ENCODE data around the gene PLCB1.

The PLCB1 gene

DNA sequence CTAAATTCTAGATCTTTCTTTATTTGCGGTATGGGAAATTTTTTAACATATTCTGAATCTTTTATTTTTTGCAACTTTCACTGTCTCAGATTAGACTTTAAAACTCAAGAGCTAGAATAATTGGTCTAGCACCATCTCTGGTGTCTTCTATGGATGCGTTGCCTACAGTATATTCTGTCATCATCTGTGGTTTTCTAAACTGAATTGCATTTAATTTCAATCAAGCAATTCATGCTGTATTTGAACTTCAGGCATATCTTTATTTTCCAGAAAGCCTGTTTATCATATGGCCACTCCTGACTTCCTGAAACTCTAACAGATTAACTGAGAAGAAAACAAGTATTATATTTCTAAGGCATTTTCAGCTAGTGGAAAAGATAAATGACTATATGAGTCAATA lies 281.6 kb downstream of the PLCB1 start:
- Histone ChIP-seq H3K4me2 (ENCODE audit: insufficient read depth, low read length) (no peak overlapping the region), H3K9me3 (ENCODE audit: insufficient read depth, low read length, severe bottlenecking) (no peaks in the 10 kb centered on the region), H3K27me3 (ENCODE audit: insufficient read depth, low read length, poor library complexity) (no peaks in the 10 kb centered on the region), H3K9ac (ENCODE audit: low read depth, low read length) (no peak overlapping the region), H4K20me1 (ENCODE audit: insufficient read depth, low read length) (no peaks in the 10 kb centered on the region; the same call in 1 of the 2 replicates), H3K4me1 (ENCODE audit: insufficient read depth, low read length) (no peaks in the 10 kb centered on the region), H2AFZ (ENCODE audit: low read depth, low read length) (no peak overlapping the region), H3K36me3 (ENCODE audit: insufficient read depth, low read length) (no peaks in the 10 kb centered on the region), H3K4me3 (ENCODE audit: low read depth in 1 of 2, low read length in 2 of 2) (no peak overlapping the region), H3K79me2 (ENCODE audit: insufficient read depth, low read length) (peaks cover 3% of the 10 kb centered on the region; the same call in 1 of the 2 replicates), H3K27ac (ENCODE audit: low read length) (no peak overlapping the region)
- TF ChIP-seq, protein P1, sequence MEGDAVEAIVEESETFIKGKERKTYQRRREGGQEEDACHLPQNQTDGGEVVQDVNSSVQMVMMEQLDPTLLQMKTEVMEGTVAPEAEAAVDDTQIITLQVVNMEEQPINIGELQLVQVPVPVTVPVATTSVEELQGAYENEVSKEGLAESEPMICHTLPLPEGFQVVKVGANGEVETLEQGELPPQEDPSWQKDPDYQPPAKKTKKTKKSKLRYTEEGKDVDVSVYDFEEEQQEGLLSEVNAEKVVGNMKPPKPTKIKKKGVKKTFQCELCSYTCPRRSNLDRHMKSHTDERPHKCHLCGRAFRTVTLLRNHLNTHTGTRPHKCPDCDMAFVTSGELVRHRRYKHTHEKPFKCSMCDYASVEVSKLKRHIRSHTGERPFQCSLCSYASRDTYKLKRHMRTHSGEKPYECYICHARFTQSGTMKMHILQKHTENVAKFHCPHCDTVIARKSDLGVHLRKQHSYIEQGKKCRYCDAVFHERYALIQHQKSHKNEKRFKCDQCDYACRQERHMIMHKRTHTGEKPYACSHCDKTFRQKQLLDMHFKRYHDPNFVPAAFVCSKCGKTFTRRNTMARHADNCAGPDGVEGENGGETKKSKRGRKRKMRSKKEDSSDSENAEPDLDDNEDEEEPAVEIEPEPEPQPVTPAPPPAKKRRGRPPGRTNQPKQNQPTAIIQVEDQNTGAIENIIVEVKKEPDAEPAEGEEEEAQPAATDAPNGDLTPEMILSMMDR (IDR thresholded peaks at IDR 0.05; ENCODE audit: borderline replicate concordance, extremely low read depth, low read length, poor library complexity, severe bottlenecking), result no peak
- TF ChIP-seq EZH2 (IDR thresholded peaks at IDR 0.05; ENCODE audit: borderline replicate concordance, low read depth, low read length, severe bottlenecking), result no peak
- ATAC-seq (ENCODE audit: insufficient read depth, low read depth) (no peak), DNase-seq (no peak)

DNA sequence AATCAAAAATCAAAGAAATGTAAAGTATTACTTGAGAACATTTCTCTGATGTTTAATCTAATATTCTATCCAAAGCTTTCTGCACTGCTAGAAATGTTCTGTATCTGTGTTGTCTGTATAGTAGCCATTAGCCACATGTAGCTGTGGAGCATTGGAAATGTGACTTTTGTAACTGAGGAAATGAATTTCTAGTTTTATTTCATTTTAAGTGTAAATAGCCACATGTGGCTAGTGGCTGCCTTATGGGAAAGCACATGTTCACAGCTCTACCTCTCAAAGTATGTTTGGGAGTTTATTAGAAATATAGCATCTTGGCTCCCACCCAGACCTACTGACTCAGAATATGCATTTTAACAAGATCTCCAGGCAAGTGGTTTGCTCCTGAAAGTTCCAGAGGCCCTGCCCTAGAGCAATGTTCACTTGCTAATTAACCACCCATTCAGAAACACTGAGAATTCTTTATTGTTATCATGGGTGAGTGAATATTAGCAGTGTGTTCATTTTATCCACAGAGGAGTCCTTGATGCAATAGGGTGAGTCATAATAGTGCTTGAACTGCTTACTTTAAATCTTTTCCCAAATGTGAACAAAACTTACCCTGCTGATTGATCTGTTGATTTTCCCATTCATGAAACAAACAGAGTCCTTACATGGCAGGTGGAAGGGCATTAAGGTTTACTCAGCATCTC lies 282.7 kb downstream of the PLCB1 start:
- no peaks in the 10 kb centered on the region for H3K36me3 ChIP-seq (ENCODE audit: insufficient read depth, low read length)
- H3K4me2 ChIP-seq (ENCODE audit: insufficient read depth, low read length), result no peak overlapping the region
- H3K27ac ChIP-seq (ENCODE audit: low read length), result no peak overlapping the region
- no peak for DNase-seq
- ATAC-seq (ENCODE audit: insufficient read depth, low read depth), result no peak
- H2AFZ ChIP-seq (ENCODE audit: low read depth, low read length), result no peak overlapping the region
- no peaks in the 10 kb centered on the region for H3K27me3 ChIP-seq (ENCODE audit: insufficient read depth, low read length, poor library complexity)
- no peak overlapping the region for H3K9ac ChIP-seq (ENCODE audit: low read depth, low read length)
- no peak overlapping the region for H3K4me3 ChIP-seq (ENCODE audit: low read depth in 1 of 2, low read length in 2 of 2)
- TF ChIP-seq, protein P1 (IDR thresholded peaks at IDR 0.05; ENCODE audit: borderline replicate concordance, extremely low read depth, low read length, poor library complexity, severe bottlenecking), result no peak
- TF ChIP-seq EZH2 (IDR thresholded peaks at IDR 0.05; ENCODE audit: borderline replicate concordance, low read depth, low read length, severe bottlenecking), result no peak
- H4K20me1 ChIP-seq (ENCODE audit: insufficient read depth, low read length), result no peaks in the 10 kb centered on the region; the same call in 1 of the 2 replicates
- peaks cover 3% of the 10 kb centered on the region; the same call in 1 of the 2 replicates for H3K79me2 ChIP-seq (ENCODE audit: insufficient read depth, low read length)
- no peaks in the 10 kb centered on the region for H3K9me3 ChIP-seq (ENCODE audit: insufficient read depth, low read length, severe bottlenecking)
- no peaks in the 10 kb centered on the region for H3K4me1 ChIP-seq (ENCODE audit: insufficient read depth, low read length)

DNA sequence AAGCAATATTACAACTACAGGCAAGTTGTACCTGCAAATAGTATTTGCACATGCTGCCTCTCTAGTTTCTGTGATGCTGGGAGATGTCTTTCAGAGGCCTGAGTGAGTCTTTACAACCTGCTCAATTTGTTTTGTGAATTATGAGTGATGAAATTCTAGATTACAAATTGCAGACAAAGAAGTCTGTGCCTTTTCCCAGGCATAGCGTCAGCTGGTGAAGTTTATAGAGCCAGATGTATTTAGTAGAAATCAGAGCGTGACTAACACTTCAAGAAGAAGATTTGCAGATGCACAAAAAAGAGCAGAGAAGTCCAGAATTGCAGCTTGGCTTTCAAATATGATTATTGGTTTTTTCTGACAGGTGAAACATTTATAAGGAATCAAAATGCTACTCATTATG lies 289.9 kb downstream of the PLCB1 start:
- ATAC-seq (ENCODE audit: insufficient read depth, low read depth) (no peak), DNase-seq (no peak)
- no peaks in the 10 kb centered on the region for H4K20me1 ChIP-seq (ENCODE audit: insufficient read depth, low read length)
- H3K4me3 ChIP-seq (ENCODE audit: low read depth in 1 of 2, low read length in 2 of 2), result no peak overlapping the region
- no peaks in the 10 kb centered on the region for H3K27me3 ChIP-seq (ENCODE audit: insufficient read depth, low read length, poor library complexity)
- no peak overlapping the region for H3K4me2 ChIP-seq (ENCODE audit: insufficient read depth, low read length)
- TF ChIP-seq EZH2 (IDR thresholded peaks at IDR 0.05; ENCODE audit: borderline replicate concordance, low read depth, low read length, severe bottlenecking), result no peak
- TF ChIP-seq, protein P1 (IDR thresholded peaks at IDR 0.05; ENCODE audit: borderline replicate concordance, extremely low read depth, low read length, poor library complexity, severe bottlenecking), result no peak
- H3K27ac ChIP-seq (ENCODE audit: low read length), result no peak overlapping the region
- no peak overlapping the region for H2AFZ ChIP-seq (ENCODE audit: low read depth, low read length)
- H3K9me3 ChIP-seq (ENCODE audit: insufficient read depth, low read length, severe bottlenecking), result no peaks in the 10 kb centered on the region
- H3K4me1 ChIP-seq (ENCODE audit: insufficient read depth, low read length), result no peaks in the 10 kb centered on the region
- peaks cover 6% of the 10 kb centered on the region; the same call in 1 of the 2 replicates for H3K79me2 ChIP-seq (ENCODE audit: insufficient read depth, low read length)
- no peak overlapping the region for H3K9ac ChIP-seq (ENCODE audit: low read depth, low read length)
- H3K36me3 ChIP-seq (ENCODE audit: insufficient read depth, low read length), result no peaks in the 10 kb centered on the region
